8988T (cell line): ENCODE data around the gene SKI.
"Not testable (repeated sequence)": the region's sequence is repeated elsewhere in the genome, so short reads cannot be mapped to it uniquely, and the experiment has no call there.

ENCODE experiments used
- DNase-seq: peaks from one replicate; pipeline ENCODE4 v3.0.0; 2011

Gene SKI

DNA sequence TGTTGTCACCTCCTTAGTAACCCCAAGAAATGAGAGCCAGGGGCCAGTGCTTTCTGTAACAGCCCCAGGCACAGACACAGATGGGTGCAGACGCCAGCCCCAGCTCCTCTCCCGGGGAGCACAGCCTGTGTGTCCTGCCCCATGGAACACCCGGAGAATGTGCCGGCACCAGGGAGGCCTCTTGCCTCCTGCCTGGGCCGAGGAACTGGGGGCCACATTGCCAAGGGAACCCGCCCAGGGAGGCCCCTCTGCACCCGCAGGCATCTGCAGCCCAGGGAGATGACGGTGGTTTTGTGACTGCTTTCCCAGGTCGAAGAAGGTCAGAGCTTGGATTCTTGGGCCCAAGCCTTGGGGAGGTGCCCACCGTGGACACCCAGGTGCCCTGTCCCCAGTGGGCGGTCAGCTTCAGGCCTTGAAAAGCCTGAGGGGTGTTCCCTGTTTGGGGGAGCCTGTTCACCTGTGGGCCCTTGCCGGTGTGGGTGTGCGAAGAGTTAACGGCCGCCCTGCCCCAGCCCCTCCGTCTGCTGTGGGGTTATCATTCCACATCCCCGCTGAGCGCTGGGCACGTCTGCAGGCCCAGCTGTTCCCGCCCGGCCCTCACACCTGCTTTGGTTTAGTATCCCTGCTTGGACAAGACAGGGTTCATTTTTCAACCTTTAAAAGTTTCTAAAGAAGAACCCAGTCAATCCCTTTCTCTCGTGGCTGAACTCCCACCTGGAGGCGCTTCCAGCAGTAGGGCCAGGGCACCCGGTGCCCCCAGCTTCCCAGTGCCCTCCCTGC lies 100.7 kb downstream of the SKI start:
- no peak for DNase-seq

- DNase-seq: no peak
Observed at GRCh38 chr1:2330035-2330434, 101.9 kb downstream of the SKI start.

DNA sequence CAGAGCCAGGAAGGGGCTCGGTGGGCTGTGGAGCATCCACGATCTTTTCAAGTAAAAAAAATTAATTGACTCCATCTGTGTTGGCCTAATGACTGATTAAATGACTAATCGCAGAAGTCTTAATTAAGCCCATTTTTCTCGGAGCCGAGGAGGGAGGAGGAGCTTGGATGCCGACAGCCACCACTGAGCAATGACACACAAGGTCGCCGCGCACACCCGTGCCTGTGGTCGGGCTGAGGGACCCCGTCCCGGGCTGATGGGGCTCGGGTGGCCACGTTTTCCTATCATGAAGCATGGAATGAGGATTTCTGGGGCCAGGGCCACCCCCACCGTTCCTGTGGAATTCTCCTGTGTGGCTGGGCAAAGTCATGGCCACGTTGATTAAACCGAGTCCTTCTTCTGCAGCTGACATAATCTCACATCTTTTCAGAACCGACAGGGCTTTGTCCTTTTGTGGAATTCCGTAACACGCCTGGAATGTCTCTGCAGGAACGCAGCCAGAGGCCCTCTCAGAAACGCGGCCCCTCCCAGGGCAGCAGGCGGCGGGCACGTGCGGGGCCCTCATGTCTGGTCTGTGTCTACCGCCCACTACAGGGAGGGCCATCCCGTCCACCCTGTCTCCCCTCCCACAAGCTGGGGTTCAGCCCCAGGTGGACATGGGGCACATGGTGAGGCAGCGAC lies 102.5 kb downstream of the SKI start:
- no peak for DNase-seq

DNA sequence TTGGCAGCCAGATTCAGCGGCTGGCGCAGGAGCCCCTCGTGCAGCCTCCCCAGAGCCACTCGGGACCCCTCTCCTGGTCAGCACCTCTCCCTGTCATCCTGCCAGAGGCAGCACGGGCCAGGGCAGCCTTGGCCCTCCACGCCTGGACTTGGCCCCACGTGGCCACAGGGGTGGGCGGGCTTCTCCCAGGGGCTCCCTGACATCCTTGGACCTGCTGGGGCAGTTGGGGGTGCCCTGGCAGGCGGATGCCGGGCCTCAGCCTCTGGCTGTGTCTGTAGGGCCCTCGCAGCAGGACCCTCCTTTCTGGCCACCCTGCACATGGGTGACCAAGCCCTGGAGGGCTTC lies 103.1 kb downstream of the SKI start:
- DNase-seq: no peak

DNA sequence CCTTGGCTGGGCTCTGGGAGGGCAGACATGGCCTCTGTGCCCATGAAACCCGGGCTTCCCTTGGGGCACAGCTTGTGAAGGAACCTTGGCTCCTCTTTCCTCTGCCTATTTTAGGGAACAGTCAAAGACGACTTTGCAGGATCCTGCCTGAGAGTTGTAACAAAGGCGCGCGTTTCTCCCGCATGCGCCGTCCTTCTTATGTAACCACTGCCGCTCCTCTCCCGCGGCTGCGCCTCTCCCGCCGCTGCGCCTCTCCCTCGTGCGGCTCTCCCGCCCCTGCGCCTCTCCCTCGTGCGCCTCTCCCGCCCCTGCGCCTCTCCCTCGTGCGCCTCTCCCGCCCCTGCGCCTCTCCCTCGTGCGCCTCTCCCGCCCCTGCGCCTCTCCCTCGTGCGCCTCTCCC lies 103.5 kb downstream of the SKI start:
- DNase-seq: not testable (repeated sequence)

GRCh38 chr1:2334366-2334765 lies 106.2 kb downstream of the SKI start:
- no peak for DNase-seq

DNA sequence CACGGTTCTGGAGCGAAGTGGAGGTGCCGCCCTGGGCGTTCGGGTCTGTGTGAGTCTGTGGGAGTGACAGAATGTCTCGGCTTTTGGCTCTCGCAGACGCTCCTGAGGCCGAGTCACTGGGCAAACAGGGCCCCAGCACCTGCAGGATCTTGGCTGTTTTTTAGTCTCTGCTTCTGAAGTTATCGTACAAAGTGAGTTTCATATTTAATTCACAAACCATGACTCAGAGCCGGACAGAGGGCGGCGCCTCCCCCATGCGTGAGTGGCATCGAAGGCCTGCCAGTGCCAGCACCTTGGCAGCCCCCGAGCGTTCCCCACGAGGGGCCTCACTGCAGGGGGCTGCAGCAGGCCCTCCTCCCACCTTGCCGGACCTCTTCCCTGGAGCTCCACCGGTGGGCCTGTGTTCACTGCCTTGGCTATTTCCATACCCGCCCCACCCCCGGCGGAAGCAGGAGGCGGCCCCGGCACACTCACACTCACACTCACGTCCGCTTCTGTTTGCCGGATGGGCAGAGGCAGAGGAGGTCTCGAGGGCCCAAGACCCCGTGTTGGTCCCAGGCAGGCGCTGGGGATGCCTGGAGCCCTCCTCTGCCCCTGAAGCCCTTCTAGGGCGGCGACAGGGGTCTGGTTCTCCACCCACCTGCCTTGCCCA lies 106.9 kb downstream of the SKI start:
- no peak for DNase-seq

DNA sequence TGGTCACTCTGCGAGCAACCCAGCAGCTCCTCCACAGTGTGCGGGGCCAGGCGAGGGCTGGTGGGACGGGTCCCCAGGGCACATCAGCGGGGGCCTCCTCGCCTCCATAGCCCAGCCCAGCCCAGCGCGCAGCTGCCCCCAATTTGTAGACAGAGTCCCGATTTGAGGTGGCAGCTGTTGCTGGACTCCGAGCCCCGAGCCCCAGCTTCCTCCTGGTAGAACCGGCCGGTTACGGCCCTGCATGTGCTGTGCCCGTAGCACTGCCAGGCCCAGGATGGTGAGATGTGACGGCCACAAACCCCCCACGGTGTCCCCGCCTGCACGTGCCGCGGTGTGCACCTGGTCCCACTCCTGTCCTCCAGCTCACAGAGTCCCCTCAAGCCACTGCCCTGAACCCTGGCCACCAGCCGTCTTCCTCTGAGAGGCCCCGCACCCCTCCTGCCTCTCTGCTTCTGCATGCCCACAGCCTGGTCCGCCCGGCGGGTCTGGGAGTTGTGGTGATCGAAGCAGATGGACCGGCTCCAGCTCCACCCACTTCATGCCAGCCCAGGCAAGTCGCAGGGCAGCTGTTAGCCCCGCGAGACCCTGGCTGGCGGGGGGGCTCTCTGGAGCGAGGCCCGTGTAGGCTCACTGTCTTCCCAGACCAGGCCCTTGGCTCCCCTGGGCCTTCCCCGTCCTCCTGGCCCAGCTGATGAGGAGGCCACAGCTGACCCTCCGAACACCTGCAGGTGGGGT lies 107.8 kb downstream of the SKI start:
- no peak for DNase-seq

- no peak for DNase-seq
Observed at GRCh38 chr1:2336499-2336898, 108.4 kb downstream of the SKI start.

- no peak for DNase-seq
Observed at GRCh38 chr1:2337081-2337480, 109.0 kb downstream of the SKI start.

DNA sequence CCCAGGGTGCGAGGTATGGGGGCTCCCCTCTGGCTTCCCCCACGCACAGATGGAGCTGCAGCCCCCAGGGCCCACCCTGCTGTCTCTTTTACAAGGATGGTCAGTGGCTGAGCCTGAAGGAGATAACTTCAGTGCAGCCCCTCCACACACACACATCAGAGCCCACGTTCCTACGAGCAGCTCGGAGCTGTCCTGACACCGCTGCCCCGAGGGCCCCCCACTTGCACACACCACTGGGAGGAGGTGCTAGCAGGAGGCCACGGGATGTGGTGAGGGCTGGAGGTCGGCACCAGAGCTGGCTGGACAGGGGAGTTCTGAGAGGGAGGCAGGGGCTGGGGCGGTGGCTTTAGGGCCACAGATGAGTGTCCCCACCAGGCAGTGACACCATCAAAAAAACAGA lies 109.4 kb downstream of the SKI start:
- no peak for DNase-seq

DNA sequence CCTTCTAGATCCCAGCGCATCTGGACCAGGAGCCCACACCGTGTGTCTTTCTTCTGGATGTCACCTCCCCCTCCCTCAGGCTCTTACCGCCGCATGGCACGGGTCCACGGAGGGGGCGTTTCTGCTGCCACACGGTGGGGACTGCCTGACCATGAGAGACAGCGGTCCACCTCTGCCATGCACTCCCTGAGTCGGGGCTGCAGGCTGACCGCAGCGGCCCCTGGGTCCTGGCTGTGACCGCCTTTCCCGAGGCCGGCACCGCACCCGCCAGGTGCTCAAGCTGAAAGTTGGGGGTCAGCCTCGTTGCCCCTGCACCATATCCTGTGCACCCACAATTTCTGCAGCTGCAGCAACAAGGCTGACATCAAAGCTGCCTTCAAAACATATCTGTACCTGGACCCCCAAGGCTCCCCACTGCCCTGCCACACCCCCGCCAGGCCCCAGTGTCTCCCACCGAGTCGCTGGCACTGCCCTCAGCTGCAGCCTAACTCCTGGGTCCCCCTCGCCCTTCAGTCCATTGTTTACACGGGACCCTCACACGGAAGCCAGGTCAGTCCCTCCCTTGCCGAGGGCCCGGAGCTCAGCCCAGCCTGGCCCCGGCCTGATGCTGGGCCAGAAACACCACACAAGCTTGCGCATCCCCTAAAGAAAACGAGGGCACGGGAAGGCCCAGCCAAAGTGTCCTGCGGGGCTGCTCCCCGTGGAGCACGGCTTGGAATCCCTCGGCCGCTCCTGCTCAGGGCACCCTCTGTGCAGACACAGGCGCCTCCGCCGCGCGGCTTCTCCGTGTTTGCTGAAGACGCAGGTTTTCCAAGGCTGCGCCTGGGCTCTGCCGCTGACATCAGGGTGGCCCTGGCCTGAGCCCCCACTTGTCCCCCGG lies 111.3 kb downstream of the SKI start:
- DNase-seq: no peak

DNA sequence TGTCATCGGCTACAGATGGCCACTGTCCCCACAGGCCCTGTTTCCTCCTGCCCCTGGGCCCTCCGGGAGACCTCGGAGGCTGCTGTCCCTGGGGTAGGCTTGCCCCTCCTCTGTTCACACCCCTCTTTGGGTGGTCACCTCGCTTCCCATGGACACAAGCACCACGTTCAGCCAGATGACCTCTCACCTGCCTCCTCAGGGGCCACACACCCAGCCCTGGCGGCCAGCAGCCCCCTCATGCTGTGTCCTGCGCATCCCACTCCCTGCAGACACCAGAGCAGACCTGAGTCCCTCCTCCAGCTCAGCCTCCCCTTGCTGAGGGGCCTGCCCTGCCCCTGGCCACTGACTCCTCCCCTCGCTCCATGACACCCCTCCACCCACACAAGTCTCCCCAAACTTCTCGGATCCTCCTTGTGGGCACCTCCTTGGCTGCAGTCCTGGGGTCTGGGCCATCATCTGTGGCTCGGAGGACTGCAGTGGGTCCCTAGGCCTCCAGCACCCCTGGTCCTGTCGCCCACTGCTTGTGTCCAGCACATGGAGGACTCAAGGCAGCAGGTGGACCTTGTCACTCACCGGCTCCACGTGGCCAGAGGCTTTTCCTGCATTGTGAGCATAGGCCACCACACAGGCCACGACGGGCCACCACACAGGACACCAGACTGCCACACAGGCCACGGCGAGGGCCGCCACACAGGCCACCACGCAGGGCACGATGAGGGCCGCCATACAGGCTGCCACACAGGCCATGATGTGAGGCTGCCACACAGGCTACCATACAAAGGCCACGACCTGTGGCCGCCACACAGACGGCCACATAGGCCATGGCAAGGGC lies 112.2 kb downstream of the SKI start:
- DNase-seq: no peak

DNA sequence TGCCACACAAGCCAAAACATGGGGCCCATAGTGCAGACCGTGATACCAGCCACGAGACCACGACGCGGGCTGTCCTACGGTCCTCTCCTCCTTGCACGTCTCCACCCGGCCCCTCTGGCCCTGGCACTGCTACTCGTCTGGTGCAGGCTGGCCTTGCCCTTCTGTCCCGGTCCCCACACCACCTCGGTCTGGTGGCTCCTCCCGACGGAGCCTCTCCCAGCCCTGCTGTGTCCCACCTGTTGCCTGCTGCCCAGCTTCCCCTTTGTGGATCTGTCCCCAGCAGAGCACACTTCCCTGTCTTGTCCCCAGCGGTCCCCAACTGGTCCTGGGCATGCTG lies 112.8 kb downstream of the SKI start:
- no peak for DNase-seq

GRCh38 chr1:2341706-2342383 lies 113.7 kb downstream of the SKI start:
- no peak for DNase-seq

DNA sequence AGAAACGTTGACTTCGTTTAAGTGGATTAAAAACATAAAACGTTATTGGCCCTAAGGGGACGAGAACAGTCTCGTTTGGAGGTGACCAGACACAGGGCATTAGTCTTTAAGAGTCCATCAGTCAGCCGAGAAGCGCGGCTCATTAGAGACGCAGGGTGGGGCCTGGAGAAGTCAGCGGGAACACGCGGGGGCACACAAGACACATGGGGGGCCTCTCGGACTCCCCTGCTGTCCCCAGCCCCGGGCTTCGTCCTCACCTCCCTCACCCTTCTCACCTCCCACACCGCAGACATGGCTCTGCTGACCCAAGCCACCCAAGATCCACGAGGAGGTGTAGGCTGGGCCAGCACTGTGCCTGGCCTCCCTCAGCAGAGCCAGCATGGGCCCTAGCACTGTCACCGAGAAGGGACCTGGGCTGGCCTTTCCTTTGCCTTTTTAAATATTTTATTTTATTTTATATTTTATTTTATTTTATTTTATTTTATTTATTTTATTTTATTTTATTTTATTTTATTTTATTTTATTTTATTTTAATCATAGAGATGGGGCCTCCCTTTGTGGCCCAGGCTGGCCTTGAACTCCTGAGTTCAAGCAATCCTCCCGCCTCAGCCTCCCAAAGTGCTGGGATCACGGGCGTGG lies 114.4 kb downstream of the SKI start:
- DNase-seq: no peak

GRCh38 chr1:2343023-2343935 lies 115.2 kb downstream of the SKI start:
- DNase-seq: no peak

- DNase-seq: no peak
Observed at GRCh38 chr1:2344121-2344681, 116.1 kb downstream of the SKI start.

- DNase-seq: no peak
Observed at GRCh38 chr1:2344744-2345296, 116.7 kb downstream of the SKI start.
